GM19025 (cell line): ENCODE results near the gene TRAPPC12.

Experiments used
- ATAC-seq: cut with Tn5 transposase; IDR thresholded peaks from one replicate; pipeline ENCODE4 v1.9.1; 2021; ENCODE audit warnings: mild to moderate bottlenecking, low read depth, moderate library complexity; ENCODE audit not compliant: unreplicated experiment

Gene TRAPPC12

DNA sequence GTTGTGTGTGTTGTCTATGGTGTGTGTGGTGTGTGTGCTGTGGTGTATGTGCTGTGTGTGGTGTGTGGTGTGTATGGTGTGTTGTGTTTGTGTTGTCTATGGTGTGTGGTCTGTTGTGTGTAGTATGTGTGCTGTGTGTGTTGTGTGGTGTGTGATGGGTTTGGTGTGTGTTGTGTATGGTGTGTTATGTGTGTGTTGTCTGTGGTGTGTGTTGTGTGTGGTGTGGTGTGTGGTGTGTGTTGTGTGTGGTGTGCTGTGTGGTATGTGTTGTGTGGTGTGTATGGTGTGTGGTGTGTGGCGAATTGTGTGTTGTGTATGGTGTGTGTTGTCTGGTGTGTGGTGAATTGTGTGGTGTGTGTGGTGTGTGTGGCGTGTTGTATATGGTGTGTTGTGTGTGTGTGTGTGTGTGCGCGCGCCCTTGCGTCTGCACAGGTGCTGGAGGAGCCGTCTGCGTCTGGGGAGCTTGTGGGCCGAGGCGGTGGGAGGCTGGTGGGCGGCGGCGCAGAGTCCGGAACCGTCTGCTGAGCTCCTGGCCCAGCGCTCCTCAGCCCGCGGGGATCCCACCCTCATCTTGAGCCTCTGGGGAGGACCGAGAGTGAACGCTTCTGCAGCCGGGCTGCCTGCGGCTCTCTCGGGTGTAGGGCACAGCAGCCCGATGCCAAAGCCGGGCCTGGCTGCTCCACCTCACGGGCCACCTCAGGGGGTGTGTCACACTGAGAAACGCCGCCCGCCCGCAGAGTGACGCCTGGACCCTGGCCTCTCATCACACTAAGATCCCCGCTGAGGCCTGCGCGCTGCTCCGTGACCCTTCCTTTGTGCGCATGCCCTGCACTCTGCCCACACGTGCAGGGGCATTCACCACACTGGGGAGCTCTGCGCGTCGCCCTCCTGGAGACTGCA lies 148.6 kb downstream of the TRAPPC12 start:
- no peak for ATAC-seq
